HG03520 (cell line): ENCODE measurements around the gene SLC28A1.
"Not testable (repeated sequence)": the region's sequence is repeated elsewhere in the genome, so short reads cannot be mapped to it uniquely, and the experiment has no call there.

Source experiments
- ATAC-seq: cut with Tn5 transposase; IDR thresholded peaks from one replicate; pipeline ENCODE4 v1.9.1; 2021; ENCODE audit warnings: mild to moderate bottlenecking, moderate library complexity; ENCODE audit not compliant: unreplicated experiment

SLC28A1 gene

DNA sequence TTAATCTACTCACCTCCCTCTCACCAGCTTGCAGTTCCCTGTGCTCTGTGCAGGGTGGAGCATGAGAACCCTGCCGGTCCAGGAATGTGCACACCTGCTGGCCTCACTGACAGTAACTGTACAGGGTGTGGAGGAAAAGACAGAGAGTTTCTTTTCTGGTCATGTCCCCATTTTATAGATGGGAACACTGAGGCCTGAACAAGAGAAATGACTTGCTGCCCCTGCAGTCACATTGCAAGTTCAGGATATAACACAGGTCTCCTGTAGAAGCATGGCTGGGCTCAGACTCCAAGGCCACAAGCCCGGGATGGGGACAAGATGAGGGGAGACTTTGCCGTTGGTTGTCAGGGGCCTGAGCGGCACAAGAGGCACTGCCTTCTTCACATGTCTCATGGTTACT, 23.3 kb downstream of the SLC28A1 start:
- no peak for ATAC-seq

GRCh38 chr15:84908564-84908963, 24.1 kb downstream of the SLC28A1 start:
- no peak for ATAC-seq

DNA sequence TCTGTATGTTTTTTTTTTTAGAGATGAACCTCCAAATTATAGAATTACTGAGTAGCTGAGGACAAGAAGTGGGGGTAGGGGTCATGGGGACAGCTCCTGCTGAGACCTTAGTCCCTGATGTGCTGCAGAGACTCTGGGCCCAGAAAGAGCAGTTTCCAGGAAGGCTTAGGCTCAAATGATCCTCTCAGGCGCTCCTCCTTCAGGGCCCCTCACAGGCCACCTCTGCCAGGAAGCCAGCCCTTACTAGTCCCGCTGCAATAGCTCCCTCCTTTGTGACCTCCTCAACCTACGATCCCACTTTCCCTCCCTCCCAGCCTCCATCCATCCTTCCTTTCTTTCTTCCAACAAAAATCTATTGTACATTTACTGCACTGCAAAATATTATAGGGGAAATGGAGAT, 24.6 kb downstream of the SLC28A1 start:
- no peak for ATAC-seq

- ATAC-seq, result no peak
Measured at GRCh38 chr15:84909782-84910181, 25.3 kb downstream of the SLC28A1 start.

DNA sequence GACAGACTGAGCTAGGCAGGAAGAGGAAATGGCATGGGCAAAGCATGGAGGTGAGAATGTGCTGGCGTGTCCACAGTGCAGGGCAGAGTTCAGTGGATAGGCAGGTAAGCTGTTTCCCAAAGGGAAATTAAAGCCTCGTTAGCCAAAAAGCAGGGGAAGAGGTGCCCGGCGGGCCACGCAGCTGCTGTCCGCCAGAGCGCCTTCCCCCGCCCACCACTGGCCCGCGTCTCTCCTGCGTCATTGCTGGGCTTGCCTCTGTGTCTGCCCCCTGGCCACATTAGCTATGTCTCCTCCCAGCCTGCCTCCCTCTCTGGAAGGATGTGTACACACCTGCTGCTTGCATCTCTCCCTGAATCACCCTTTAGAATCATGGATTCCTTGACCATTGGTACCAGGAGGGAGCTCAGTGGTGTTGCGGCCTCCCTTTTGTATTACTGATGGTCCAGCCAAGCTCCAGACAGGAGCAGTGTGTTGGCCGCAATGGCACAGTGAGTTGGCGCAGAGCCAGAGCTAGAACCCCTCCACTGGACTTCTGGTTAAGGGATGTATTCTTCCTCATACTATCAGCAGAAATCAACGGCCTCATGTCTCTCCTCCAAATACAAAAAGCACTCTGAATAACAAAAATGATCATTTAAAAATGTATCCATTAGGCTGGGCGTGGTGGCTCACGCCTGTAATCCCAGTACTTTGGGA, 26.6 kb downstream of the SLC28A1 start:
- ATAC-seq, result no peak

DNA sequence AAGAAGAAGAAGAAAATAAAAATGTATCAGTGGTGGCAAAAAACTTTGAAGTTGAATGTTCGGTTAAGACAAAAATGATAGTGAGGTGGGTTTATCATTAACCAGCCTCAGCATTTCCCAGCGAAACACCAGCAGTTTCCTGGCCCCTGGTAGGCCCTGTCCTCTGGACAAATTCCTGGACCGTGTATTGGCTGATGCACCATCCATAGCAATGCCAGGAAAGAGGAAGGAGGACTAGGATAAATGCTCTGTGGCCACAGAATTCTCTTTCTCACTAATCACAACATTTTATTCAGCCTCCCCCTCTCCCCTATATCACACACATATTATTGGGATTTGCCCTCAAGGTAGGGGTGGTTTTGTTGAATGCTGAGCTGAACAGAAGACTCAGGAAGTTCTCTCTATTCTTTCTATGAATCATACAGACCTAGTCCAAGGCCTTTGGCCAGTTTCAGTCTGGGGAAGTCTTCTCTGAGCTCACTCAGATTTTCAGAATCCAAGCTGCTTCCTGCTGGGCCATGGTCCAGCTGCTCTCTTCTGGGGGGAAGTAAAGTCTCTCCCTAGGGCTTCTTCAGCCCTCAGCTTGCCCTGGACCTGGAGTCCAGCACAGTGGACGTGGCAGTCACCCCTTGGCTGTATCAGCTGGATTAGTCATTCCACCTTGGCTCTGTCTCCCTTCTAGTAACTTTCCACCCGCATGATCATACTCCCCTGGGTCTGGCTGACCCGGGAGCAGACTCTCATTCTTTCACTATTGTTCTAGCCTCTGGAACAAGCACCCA, 27.6 kb downstream of the SLC28A1 start:
- no peak for ATAC-seq

- ATAC-seq, result no peak
Measured at GRCh38 chr15:84913360-84913723, 28.9 kb downstream of the SLC28A1 start.

- no peak for ATAC-seq
Measured at GRCh38 chr15:84914351-84914750, 29.9 kb downstream of the SLC28A1 start.

DNA sequence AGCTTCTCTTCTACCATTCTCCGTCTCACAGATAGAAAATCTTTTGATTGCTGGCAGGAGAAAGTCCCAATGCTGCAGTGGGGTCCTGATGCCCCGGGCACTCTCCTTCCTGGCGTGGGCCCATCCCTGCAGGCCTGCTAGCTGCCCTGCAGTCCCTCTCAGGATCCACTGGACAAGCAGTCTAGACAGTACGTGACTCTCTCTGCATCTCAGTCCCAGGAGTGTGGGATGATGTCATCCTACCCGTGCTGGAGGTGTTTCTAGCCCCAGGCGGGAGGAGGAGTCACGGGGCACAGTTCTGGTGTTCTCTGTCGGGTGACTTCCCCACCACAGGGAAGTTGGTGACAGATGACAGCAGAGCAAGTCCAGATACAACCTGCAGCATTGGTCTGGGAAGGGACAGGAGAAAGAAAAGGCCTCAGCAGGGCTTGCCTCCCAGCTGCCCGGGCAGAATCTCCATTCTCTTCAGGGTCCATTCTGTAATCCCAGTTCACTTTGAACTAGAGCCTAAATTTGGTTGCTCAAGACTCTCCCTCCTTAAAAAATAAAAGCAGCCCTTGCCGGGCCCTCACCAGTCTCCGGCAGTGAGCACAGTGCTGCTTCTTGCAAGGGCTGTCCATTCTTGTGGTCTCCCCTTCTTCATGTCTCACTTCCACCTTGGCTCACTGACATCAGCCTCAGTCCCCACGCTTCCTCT, 30.6 kb downstream of the SLC28A1 start:
- peak; percentile 90 for ATAC-seq

GRCh38 chr15:84915606-84915958, 31.1 kb downstream of the SLC28A1 start:
- no peak for ATAC-seq

DNA sequence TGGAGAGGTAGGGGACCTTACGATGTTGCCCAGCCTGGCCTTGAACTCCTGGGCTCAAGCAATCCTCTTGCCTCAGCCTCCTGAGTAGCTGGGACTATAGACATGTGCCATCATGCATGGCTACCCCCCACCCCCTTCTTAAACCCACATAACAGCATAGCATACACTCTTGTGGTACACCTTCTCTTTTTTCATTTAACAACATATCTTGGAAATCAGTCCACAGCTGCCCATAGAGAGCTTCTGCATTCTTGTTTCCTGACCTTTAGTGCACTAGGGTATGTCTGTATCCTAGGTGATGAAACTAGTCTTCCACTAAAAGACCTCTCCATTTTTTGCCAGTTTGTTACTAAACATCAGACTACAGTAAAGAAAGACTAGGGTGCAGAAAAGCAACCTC, 33.0 kb downstream of the SLC28A1 start:
- no peak for ATAC-seq

DNA sequence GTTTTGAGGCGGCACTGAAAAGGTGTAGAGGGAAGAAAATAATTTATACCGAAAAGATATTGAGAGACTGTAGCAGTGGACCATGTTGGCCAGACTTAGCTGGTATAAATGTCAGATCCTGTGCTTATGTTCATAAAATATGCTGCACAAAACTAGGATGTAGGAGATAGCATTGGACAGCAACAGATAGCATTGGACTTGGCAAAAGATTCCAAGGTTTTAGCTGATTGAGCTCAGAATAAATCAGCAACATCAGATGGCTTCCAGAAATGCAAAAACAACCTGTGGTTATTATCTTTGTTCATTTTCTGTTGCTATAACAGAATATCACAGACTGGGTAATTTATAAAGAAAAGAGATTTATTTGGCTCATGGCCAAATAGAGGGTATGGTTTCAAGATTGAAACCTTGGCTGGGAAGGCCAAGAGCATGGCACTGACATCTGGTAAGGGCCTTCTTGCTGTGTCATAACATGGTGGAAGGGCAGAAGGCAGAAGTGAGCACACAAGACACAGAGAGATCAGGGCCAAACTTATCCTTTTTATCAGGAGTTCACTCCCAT, 34.7 kb downstream of the SLC28A1 start:
- no peak for ATAC-seq

GRCh38 chr15:84921121-84921520, 36.7 kb downstream of the SLC28A1 start:
- no peak for ATAC-seq

DNA sequence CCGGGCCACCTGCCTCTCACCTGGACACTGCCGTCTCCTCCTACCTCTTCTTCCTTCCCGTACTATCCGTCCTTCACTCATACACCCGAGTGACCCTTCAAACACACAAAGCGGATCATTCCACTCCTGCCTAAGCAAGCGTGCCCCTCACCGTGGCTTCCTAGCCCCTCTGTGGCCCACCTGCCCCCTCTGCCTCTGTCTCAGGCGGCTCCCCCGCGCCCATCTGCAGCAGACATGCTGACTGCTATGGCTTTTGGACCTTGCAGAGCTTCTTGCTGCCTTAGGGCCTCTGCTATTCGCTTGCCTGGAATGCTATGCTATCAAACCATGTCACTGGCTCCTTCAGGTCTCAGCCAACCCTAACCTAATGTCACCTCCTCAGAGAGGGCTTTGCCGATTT, 38.1 kb downstream of the SLC28A1 start:
- ATAC-seq, result no peak

DNA sequence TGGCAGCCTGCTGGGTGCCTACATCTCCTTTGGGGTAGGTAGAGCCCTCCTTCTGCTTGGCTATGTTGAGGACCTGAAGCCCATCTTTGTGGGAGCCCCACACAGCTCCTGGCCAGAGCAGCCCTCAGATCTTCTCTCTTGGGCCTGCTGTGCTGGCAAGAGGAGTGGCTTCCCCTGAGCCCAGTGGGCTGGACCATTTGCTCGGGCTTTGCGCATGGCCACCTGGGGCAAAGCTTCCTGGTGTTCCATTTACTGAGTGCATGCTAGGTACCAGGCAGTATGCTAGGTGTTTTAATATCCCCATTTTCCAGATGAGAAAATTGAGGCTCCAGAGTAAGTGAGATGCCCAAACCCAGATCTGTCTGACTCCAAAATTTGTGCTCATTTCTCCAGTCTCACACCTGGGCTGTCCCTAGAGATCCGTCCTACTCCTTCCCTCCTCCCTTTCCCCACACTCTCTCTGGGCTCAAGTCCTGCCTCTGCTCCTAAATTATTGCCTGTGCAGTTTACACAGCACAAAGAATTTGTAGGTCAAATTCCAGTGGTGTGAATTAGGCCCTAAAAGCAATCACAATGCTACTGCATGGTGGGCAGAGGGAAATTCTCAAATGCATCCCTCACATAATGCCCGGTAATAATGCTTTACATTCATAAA, 39.7 kb downstream of the SLC28A1 start:
- ATAC-seq, result no peak

DNA sequence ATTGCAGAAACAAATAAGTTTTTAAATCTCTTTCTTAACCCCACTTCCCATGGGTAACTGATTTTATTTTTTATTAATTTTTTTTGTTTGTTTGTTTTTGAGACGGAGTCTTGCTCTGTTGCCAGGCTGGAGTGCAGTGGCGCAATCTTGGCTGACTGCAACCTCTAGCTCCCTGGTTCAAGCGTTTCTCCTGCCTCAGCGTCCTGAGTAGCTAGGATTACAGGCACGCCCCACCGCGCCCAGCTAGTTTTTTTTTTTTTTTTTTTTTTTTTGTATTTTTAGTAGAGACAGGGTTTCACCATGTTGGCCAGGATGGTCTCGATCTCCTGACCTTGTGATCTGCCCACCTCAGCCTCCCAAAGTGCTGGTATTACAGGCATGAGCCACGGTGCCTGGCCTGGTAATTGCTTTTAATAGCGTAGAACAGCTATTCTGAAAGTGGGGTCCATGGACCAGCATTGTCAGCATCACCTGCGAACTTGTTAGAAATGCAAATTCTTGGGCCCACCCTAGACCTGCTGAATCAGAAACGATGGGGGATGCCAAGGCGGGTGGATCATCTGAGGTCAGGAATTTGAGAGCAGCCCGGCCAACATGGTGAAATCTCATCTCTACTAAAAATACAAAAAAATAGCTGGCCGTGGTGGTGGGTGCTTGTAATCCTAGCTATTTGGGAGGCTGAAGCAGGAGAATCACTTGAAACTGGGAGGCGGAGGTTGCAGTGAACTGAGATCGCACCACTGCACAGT, 40.5 kb downstream of the SLC28A1 start:
- ATAC-seq, result not testable (repeated sequence)

GRCh38 chr15:84925906-84926305, 41.4 kb downstream of the SLC28A1 start:
- ATAC-seq, result no peak

DNA sequence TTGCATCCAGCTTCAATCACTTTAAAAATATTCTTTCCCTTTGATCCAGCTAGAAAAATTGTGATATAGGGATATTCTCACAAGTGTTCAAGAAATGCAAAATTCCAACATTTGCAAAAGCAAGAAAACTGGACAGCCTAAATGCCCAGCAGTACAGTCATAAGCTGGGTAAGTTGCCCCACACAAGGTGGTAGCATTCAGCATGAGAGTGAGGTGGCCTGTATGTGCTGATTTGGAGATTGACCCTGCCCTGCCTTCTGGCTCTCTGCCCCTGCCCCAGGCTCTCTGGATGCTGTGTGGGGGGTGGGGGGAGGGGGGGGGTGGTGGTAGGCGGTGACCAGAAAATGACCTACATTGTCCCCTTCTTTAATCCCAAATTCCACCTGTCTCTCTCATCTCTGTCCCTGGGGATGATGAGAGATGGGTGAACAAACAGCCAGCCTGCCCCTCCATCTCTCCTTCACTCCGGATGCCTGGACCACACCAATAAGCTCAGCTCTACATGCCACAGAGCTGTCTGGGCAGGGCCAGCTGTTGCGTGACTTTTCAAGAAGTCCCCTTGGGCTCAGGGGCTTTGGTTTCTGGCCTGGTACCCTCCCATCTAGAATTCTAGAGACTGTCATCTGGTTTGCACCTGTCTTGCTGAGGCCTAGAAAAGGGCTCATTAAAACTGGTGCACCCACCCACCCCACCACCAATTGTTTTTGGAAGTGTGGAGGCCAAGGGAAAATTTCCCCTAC, 42.2 kb downstream of the SLC28A1 start:
- ATAC-seq, result no peak

- no peak for ATAC-seq
Measured at GRCh38 chr15:84928843-84929168, 44.3 kb downstream of the SLC28A1 start.
